Activated CD4-positive, alpha-beta T cell treated with anti-CD3 and anti-CD28 coated beads, Interleukin-2, amount 10 ng/mL, durations not matched to agents 24 days and 14 days (primary cell): ENCODE data around the gene ITIH5. TPM values are rescaled to one million over a fixed set of nuclear protein-coding genes. Genes with fewer than 3 reads are reported as not detected.

Experiments
- DNase-seq: peaks from one replicate; pipeline ENCODE4 v3.0.0; 2022
- H3K27ac Mint-ChIP-seq: one replicate; pipeline ENCODE4 v1.8.0; 2022; ENCODE audit warnings: mild to moderate bottlenecking, mixed read lengths
- H3K27me3 Mint-ChIP-seq: one replicate; pipeline ENCODE4 v1.8.0; 2022; ENCODE audit warnings: mixed read lengths
- H3K36me3 Mint-ChIP-seq: one replicate; pipeline ENCODE4 v1.8.0; 2022; ENCODE audit warnings: low read depth, mild to moderate bottlenecking, mixed read lengths
- H3K4me1 Mint-ChIP-seq: one replicate; pipeline ENCODE4 v1.8.0; 2021; ENCODE audit warnings: mixed read lengths
- H3K4me3 Mint-ChIP-seq: one replicate; pipeline ENCODE4 v1.8.0; 2022; ENCODE audit warnings: mild to moderate bottlenecking, moderate library complexity, mixed read lengths
- H3K9me3 Mint-ChIP-seq: one replicate; pipeline ENCODE4 v1.8.0; 2021; ENCODE audit warnings: mixed read lengths
- intact Hi-C: fragments of 100-400 bp; cut with micrococcal nuclease; formaldehyde crosslinking; loops from one replicate; pipeline ENCODE4 v1.15.1; 2023
- total RNA-seq: library from RNA; stranded (reverse); gene quantifications from 2 replicates; pipeline ENCODE4 v1.2.3, GENCODE V29; 2022

The ITIH5 gene
- total RNA-seq, 1 donor from 2014 or later, result not detected

- no peak for DNase-seq
- Mint-ChIP-seq H3K27me3 (peaks cover 13% of the 10 kb centered on the region), H3K27ac (no peak overlapping the region), H3K4me3 (no peak overlapping the region), H3K36me3 (no peaks in the 10 kb centered on the region), H3K4me1 (peaks cover 1% of the 10 kb centered on the region), H3K9me3 (peaks cover 8% of the 10 kb centered on the region)
- intact Hi-C loops, result no loop called here
These were observed 132.9 kb downstream of the ITIH5 start for GRCh38 chr10:7533657-7534479.

- Mint-ChIP-seq H3K4me3 (no peak overlapping the region), H3K27ac (no peak overlapping the region), H3K4me1 (no peaks in the 10 kb centered on the region), H3K9me3 (peaks cover 5% of the 10 kb centered on the region), H3K36me3 (no peaks in the 10 kb centered on the region), H3K27me3 (peaks cover 18% of the 10 kb centered on the region)
- no peak for DNase-seq
- intact Hi-C loops, result no loop called here
These were observed 133.9 kb downstream of the ITIH5 start for GRCh38 chr10:7532723-7533498.

- H3K4me1 Mint-ChIP-seq, result peaks cover 5% of the 10 kb centered on the region
- H3K9me3 Mint-ChIP-seq, result no peaks in the 10 kb centered on the region
- no peaks in the 10 kb centered on the region for H3K36me3 Mint-ChIP-seq
- H3K27me3 Mint-ChIP-seq, result peaks cover 24% of the 10 kb centered on the region
- no peak for DNase-seq
- intact Hi-C loops, result loop anchor here (10.0 kb wide), 1 partner anchor 525 kb away; the partner anchor contains the start of gene GATA3
- H3K27ac Mint-ChIP-seq, result no peak overlapping the region
- H3K4me3 Mint-ChIP-seq, result no peak overlapping the region
These were observed 137.1 kb downstream of the ITIH5 start for GRCh38 chr10:7529638-7530037.

- Mint-ChIP-seq H3K27me3 (peaks cover 24% of the 10 kb centered on the region), H3K9me3 (no peaks in the 10 kb centered on the region)
These were observed 139.3 kb downstream of the ITIH5 start for GRCh38 chr10:7527468-7527867.

GRCh38 chr10:7526017-7526400, 140.8 kb downstream of the ITIH5 start:
- Mint-ChIP-seq H3K4me1 (peaks cover 19% of the 10 kb centered on the region), H3K27me3 (peaks cover 20% of the 10 kb centered on the region), H3K9me3 (no peaks in the 10 kb centered on the region), H3K36me3 (no peaks in the 10 kb centered on the region), H3K27ac (no peak overlapping the region), H3K4me3 (no peak overlapping the region)
- no peak for DNase-seq
- intact Hi-C loops, result loop anchor here (10.0 kb wide), 1 partner anchor 529 kb away; the partner anchor contains the start of gene GATA3

More at GRCh38 chr10:7527468-7527867, 139.3 kb downstream of the ITIH5 start:
- Mint-ChIP-seq H3K4me1 (peaks cover 15% of the 10 kb centered on the region), H3K4me3 (no peak overlapping the region), H3K27ac (no peak overlapping the region), H3K36me3 (no peaks in the 10 kb centered on the region)
- no peak for DNase-seq
- intact Hi-C loops, result loop anchor here (10.0 kb wide), 1 partner anchor 527 kb away; the partner anchor contains the start of gene GATA3

GRCh38 chr10:7525314-7526016, 141.3 kb downstream of the ITIH5 start:
- Mint-ChIP-seq H3K27me3 (peaks cover 18% of the 10 kb centered on the region), H3K4me1 (peaks cover 20% of the 10 kb centered on the region), H3K4me3 (no peak overlapping the region), H3K27ac (no peak overlapping the region), H3K9me3 (no peaks in the 10 kb centered on the region), H3K36me3 (no peaks in the 10 kb centered on the region)
- intact Hi-C loops, result loop anchor here (1.0 to 10.0 kb wide), 4 partner anchors 162 to 1777 kb away; partner anchors contain the start of genes GATA3 and TAF3
- DNase-seq, result peak; percentile 91

- Mint-ChIP-seq H3K4me1 (peaks cover 20% of the 10 kb centered on the region), H3K36me3 (no peaks in the 10 kb centered on the region), H3K4me3 (no peak overlapping the region), H3K9me3 (no peaks in the 10 kb centered on the region), H3K27ac (no peak overlapping the region), H3K27me3 (peaks cover 11% of the 10 kb centered on the region)
- DNase-seq, result no peak
- intact Hi-C loops, result loop anchor here (2.0 to 10.0 kb wide), 2 partner anchors 295 to 531 kb away; partner anchors contain the start of genes GATA3 and TAF3
These were observed 143.1 kb downstream of the ITIH5 start for GRCh38 chr10:7523656-7524055.

GRCh38 chr10:7520507-7521485, 146.0 kb downstream of the ITIH5 start:
- no peak for DNase-seq
- no peaks in the 10 kb centered on the region for H3K36me3 Mint-ChIP-seq
- H3K27ac Mint-ChIP-seq, result no peak overlapping the region
- peaks cover 10% of the 10 kb centered on the region for H3K27me3 Mint-ChIP-seq
- no peaks in the 10 kb centered on the region for H3K9me3 Mint-ChIP-seq
- H3K4me1 Mint-ChIP-seq, result peaks cover 24% of the 10 kb centered on the region
- intact Hi-C loops, result loop anchor here (10.0 kb wide), 1 partner anchor 534 kb away; the partner anchor contains the start of gene GATA3
- no peak overlapping the region for H3K4me3 Mint-ChIP-seq

GRCh38 chr10:7519351-7519750, 147.4 kb downstream of the ITIH5 start:
- H3K4me1 Mint-ChIP-seq, result peaks cover 18% of the 10 kb centered on the region
- intact Hi-C loops, result no loop called here
- H3K36me3 Mint-ChIP-seq, result no peaks in the 10 kb centered on the region
- no peak for DNase-seq
- H3K9me3 Mint-ChIP-seq, result no peaks in the 10 kb centered on the region
- H3K4me3 Mint-ChIP-seq, result no peak overlapping the region
- peaks cover 13% of the 10 kb centered on the region for H3K27me3 Mint-ChIP-seq
- H3K27ac Mint-ChIP-seq, result no peak overlapping the region

- no peaks in the 10 kb centered on the region for H3K9me3 Mint-ChIP-seq
- no peaks in the 10 kb centered on the region for H3K36me3 Mint-ChIP-seq
- intact Hi-C loops, result no loop called here
These were observed 148.1 kb downstream of the ITIH5 start for GRCh38 chr10:7518693-7519092.

GRCh38 chr10:7515439-7515838, 151.3 kb downstream of the ITIH5 start:
- Mint-ChIP-seq H3K27me3 (peaks cover 12% of the 10 kb centered on the region), H3K27ac (no peak overlapping the region), H3K4me1 (peaks cover 22% of the 10 kb centered on the region), H3K4me3 (no peak overlapping the region), H3K36me3 (peaks cover 7% of the 10 kb centered on the region), H3K9me3 (peaks cover 3% of the 10 kb centered on the region)
- intact Hi-C loops, result no loop called here
- no peak for DNase-seq

More at GRCh38 chr10:7518693-7519092, 148.1 kb downstream of the ITIH5 start:
- no peak overlapping the region for H3K4me3 Mint-ChIP-seq
- no peak for DNase-seq
- H3K4me1 Mint-ChIP-seq, result peaks cover 17% of the 10 kb centered on the region
- peaks cover 13% of the 10 kb centered on the region for H3K27me3 Mint-ChIP-seq
- no peak overlapping the region for H3K27ac Mint-ChIP-seq

GRCh38 chr10:7513936-7514335, 152.8 kb downstream of the ITIH5 start:
- Mint-ChIP-seq H3K9me3 (peaks cover 15% of the 10 kb centered on the region), H3K4me3 (no peak overlapping the region), H3K27me3 (peaks cover 12% of the 10 kb centered on the region), H3K36me3 (peaks cover 17% of the 10 kb centered on the region), H3K27ac (no peak overlapping the region), H3K4me1 (peaks cover 22% of the 10 kb centered on the region)
- intact Hi-C loops, result no loop called here
- DNase-seq, result no peak
